ENCODE data around the gene BDKRB2.

Gene BDKRB2

GRCh38 chr14:96201965-96202364 is 2.7 kb upstream of the BDKRB2 start:
- no peak overlapping the region for H2AFZ ChIP-seq (ENCODE audit: low read depth)
- H3K4me1 ChIP-seq (ENCODE audit: low read depth, poor library complexity, severe bottlenecking): no peaks in the 10 kb centered on the region
- no peaks in the 10 kb centered on the region for H4K20me1 ChIP-seq (ENCODE audit: insufficient read depth)
- H3K9ac ChIP-seq: no peak overlapping the region
- H3K4me2 ChIP-seq: no peak overlapping the region
- H3K27me3 ChIP-seq (ENCODE audit: insufficient read depth, low read depth): no peaks in the 10 kb centered on the region
- no peaks in the 10 kb centered on the region for H3K79me2 ChIP-seq (ENCODE audit: insufficient read depth, low read depth)
- H3K27ac ChIP-seq: no peak overlapping the region
- no peaks in the 10 kb centered on the region for H3K36me3 ChIP-seq (ENCODE audit: insufficient read depth)
- H3K4me3 ChIP-seq (IDR thresholded peaks at IDR 0.05; ENCODE audit: insufficient read depth, low read depth, low read length): no peak overlapping the region
- no peak for TF ChIP-seq CTCF (conservative IDR thresholded peaks at IDR 0.05; ENCODE audit: low read depth, low read length)

GRCh38 chr14:96202441-96203094 is 2.1 kb upstream of the BDKRB2 start:
- no peak overlapping the region for H3K27ac ChIP-seq
- no peak overlapping the region for H3K9ac ChIP-seq
- no peaks in the 10 kb centered on the region for H3K79me2 ChIP-seq (ENCODE audit: insufficient read depth, low read depth)
- no peaks in the 10 kb centered on the region for H3K27me3 ChIP-seq (ENCODE audit: insufficient read depth, low read depth)
- no peaks in the 10 kb centered on the region for H3K4me1 ChIP-seq (ENCODE audit: low read depth, poor library complexity, severe bottlenecking)
- no peak overlapping the region for H3K4me2 ChIP-seq
- no peak overlapping the region for H2AFZ ChIP-seq (ENCODE audit: low read depth)
- H3K4me3 ChIP-seq (IDR thresholded peaks at IDR 0.05; ENCODE audit: insufficient read depth, low read depth, low read length): no peak overlapping the region
- no peaks in the 10 kb centered on the region for H4K20me1 ChIP-seq (ENCODE audit: insufficient read depth)
- no peaks in the 10 kb centered on the region for H3K36me3 ChIP-seq (ENCODE audit: insufficient read depth)
- TF ChIP-seq CTCF (conservative IDR thresholded peaks at IDR 0.05; ENCODE audit: low read depth, low read length): no peak

- no peaks in the 10 kb centered on the region for H3K36me3 ChIP-seq (ENCODE audit: insufficient read depth)
- no peak overlapping the region for H3K4me2 ChIP-seq
- H3K4me3 ChIP-seq (IDR thresholded peaks at IDR 0.05; ENCODE audit: insufficient read depth, low read depth, low read length): no peak overlapping the region
- no peak overlapping the region for H3K27ac ChIP-seq
- no peaks in the 10 kb centered on the region for H3K79me2 ChIP-seq (ENCODE audit: insufficient read depth, low read depth)
- no peaks in the 10 kb centered on the region for H4K20me1 ChIP-seq (ENCODE audit: insufficient read depth)
- no peaks in the 10 kb centered on the region for H3K4me1 ChIP-seq (ENCODE audit: low read depth, poor library complexity, severe bottlenecking)
- no peak overlapping the region for H2AFZ ChIP-seq (ENCODE audit: low read depth)
- no peaks in the 10 kb centered on the region for H3K27me3 ChIP-seq (ENCODE audit: insufficient read depth, low read depth)
- no peak overlapping the region for H3K9ac ChIP-seq
- TF ChIP-seq CTCF (conservative IDR thresholded peaks at IDR 0.05; ENCODE audit: low read depth, low read length): no peak
Measured at GRCh38 chr14:96203116-96203515, 1.5 kb upstream of the BDKRB2 start.

GRCh38 chr14:96203635-96204034 is 1.0 kb upstream of the BDKRB2 start:
- H3K4me3 ChIP-seq (IDR thresholded peaks at IDR 0.05; ENCODE audit: insufficient read depth, low read depth, low read length): no peak overlapping the region

More at GRCh38 chr14:96203635-96204034, 1.0 kb upstream of the BDKRB2 start:
- TF ChIP-seq CTCF (conservative IDR thresholded peaks at IDR 0.05; ENCODE audit: low read depth, low read length): no peak
- Histone ChIP-seq H2AFZ (ENCODE audit: low read depth) (no peak overlapping the region), H4K20me1 (ENCODE audit: insufficient read depth) (no peaks in the 10 kb centered on the region), H3K27me3 (ENCODE audit: insufficient read depth, low read depth) (no peaks in the 10 kb centered on the region), H3K4me2 (no peak overlapping the region), H3K9ac (no peak overlapping the region), H3K79me2 (ENCODE audit: insufficient read depth, low read depth) (no peaks in the 10 kb centered on the region), H3K27ac (no peak overlapping the region), H3K4me1 (ENCODE audit: low read depth, poor library complexity, severe bottlenecking) (no peaks in the 10 kb centered on the region), H3K36me3 (ENCODE audit: insufficient read depth) (no peaks in the 10 kb centered on the region)

Measured in KMS-11 (cell line).